A673 (cell line): Measurements from ENCODE around the gene ADAMTS19. TPM values are rescaled to one million over a fixed set of nuclear protein-coding genes. Genes with fewer than 3 reads are reported as not detected.
A peak's percentile ranks its signal among the peaks of the same experiment; 100 is the strongest.
"Not testable (repeated sequence)": the region's sequence is repeated elsewhere in the genome, so short reads cannot be mapped to it uniquely, and the experiment has no call there.

Source experiments
- BruUV-seq: library from RNA; stranded (reverse); fragments of 400-500 nt; replicated peaks from 2 replicates; lab custom pipeline; 2021; lab: Mats Ljungman, UMichigan
- CTCF ChIA-PET: fragments of 300-600 bp; sonication (Branson Sonifier 250); formaldehyde crosslinking; loops from one replicate; lab custom pipeline; 2022; ENCODE audit warnings: antibody characterized with exemption; lab: Charles Lee
- POLR2A ChIA-PET: fragments of 300-600 bp; sonication (Branson Sonifier 250); formaldehyde crosslinking; loops from one replicate; lab custom pipeline; 2022; ENCODE audit warnings: antibody characterized with exemption; ENCODE audit not compliant: low non-redundant PET; lab: Charles Lee
- DNase-seq: peaks from one replicate; pipeline ENCODE4 v3.0.0-alpha.2; 2015; ENCODE audit warnings: low spot score
- H3K27ac ChIP-seq: fragments of 200-600 bp; sonication (generic); 2 replicates; pipeline ENCODE4 v1.5.1; 2016; ENCODE audit warnings: mixed run types, low read depth, mild to moderate bottlenecking, mixed read lengths, antibody characterized with exemption, low read length; ENCODE audit not compliant: poor library complexity, severe bottlenecking
- H3K27me3 ChIP-seq: fragments of 200-600 bp; sonication (generic); replicated peaks from 2 replicates; pipeline ENCODE4 v1.6.1; 2017; ENCODE audit warnings: mixed run types, low read depth, mild to moderate bottlenecking, mixed read lengths, antibody characterized with exemption, low read length; ENCODE audit not compliant: insufficient read depth, poor library complexity
- H3K36me3 ChIP-seq: fragments of 200-600 bp; sonication (generic); 2 replicates; pipeline ENCODE4 v1.6.1; 2016; ENCODE audit warnings: mixed run types, mild to moderate bottlenecking, mixed read lengths, antibody characterized with exemption, low read length; ENCODE audit not compliant: insufficient read depth, poor library complexity, severe bottlenecking
- H3K4me1 ChIP-seq: fragments of 200-600 bp; sonication (generic); 2 replicates; pipeline ENCODE4 v1.6.1; 2017; ENCODE audit warnings: mixed run types, mild to moderate bottlenecking, mixed read lengths, antibody characterized with exemption, low read length; ENCODE audit not compliant: insufficient read depth, poor library complexity, severe bottlenecking
- H3K4me3 ChIP-seq: fragments of 200-600 bp; sonication (generic); 2 replicates; pipeline ENCODE4 v1.5.1; 2016; ENCODE audit warnings: low read depth, mixed run types, mild to moderate bottlenecking, mixed read lengths, low read length; ENCODE audit not compliant: poor library complexity, severe bottlenecking
- H3K9me3 ChIP-seq: fragments of 200-600 bp; sonication (generic); 2 replicates; pipeline ENCODE4 v1.6.1; 2016; ENCODE audit warnings: mixed run types, low read depth, mild to moderate bottlenecking, mixed read lengths, antibody characterized with exemption, low read length; ENCODE audit not compliant: poor library complexity, severe bottlenecking
- EZH2 ChIP-seq: fragments of 200-600 bp; sonication (generic); IDR thresholded peaks from 2 replicates; pipeline ENCODE4 v1.6.1; 2017; ENCODE audit warnings: borderline replicate concordance, low read depth, mild to moderate bottlenecking, mixed read lengths, antibody characterized with exemption, low read length; ENCODE audit not compliant: poor library complexity, severe bottlenecking
- intact Hi-C: fragments of 100-400 bp; cut with micrococcal nuclease; formaldehyde crosslinking; loops from one replicate; pipeline ENCODE4 v1.10.0; 2022; ENCODE audit not compliant: unreplicated experiment
- total RNA-seq: library from RNA; stranded (reverse); gene quantifications from 2 replicates; pipeline ENCODE4 v1.2.3, GENCODE V29; 2021
- TF ChIP-seq, protein P1 (sequence below): fragments of 300-800, 200-600 bp; sonication (generic); conservative IDR thresholded peaks from 2 replicates; pipeline ENCODE4 v1.5.1; 2017; ENCODE audit warnings: low read depth, mild to moderate bottlenecking, antibody characterized with exemption, low read length, moderate library complexity, mixed read lengths

ADAMTS19 gene
- total RNA-seq, 1 experiment from 2014 or later, result not detected

DNA sequence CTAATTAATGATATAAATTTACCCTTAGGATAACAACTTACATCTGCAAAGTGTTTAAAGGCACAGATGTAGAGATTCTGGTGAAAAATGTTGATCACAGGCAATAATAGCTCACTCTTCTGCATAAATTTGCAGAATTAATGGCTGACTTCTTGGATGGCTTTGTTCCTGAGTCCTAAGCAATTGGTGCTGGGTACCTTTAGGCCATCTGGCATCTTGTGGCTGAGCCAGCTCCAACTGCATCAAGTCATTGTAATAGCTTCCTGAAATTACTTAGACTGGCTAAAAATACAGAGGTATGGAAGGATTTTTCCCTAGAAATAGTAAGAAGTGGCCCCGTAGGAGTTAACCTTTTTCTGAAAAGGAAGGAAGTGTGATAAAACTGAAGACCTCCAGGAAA, 169.5 kb downstream of the ADAMTS19 start:
- Histone ChIP-seq H3K4me3 (no peak overlapping the region), H3K9me3 (no peaks in the 10 kb centered on the region), H3K36me3 (no peaks in the 10 kb centered on the region), H3K4me1 (no peaks in the 10 kb centered on the region), H3K27ac (no peak overlapping the region), H3K27me3 (no peaks in the 10 kb centered on the region)
- no TSS peak for BruUV-seq
- no peak for DNase-seq
- intact Hi-C loops, result no loop called here
- POLR2A ChIA-PET, result no interaction called here
- CTCF ChIA-PET, result no interaction called here
- no peak for TF ChIP-seq EZH2
- TF ChIP-seq, protein P1, sequence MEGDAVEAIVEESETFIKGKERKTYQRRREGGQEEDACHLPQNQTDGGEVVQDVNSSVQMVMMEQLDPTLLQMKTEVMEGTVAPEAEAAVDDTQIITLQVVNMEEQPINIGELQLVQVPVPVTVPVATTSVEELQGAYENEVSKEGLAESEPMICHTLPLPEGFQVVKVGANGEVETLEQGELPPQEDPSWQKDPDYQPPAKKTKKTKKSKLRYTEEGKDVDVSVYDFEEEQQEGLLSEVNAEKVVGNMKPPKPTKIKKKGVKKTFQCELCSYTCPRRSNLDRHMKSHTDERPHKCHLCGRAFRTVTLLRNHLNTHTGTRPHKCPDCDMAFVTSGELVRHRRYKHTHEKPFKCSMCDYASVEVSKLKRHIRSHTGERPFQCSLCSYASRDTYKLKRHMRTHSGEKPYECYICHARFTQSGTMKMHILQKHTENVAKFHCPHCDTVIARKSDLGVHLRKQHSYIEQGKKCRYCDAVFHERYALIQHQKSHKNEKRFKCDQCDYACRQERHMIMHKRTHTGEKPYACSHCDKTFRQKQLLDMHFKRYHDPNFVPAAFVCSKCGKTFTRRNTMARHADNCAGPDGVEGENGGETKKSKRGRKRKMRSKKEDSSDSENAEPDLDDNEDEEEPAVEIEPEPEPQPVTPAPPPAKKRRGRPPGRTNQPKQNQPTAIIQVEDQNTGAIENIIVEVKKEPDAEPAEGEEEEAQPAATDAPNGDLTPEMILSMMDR, result no peak

DNA sequence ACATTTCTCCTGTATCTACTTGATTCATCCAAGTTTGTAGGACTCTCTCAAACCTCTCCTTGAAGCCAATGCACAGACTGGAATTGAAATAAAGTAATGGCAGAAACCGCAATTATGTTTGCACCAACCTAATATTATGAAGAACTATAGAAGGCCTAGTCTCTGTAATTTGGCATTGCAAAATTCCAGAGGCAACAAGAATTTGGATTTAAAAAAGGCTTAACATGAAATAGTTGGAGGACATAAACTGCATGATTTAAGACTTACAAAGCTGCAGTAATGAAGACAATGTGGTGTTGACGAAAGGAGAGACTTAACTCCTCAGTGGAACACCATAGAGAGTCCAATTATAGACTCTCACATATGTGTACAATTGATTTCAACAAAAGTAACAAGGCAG, 170.0 kb downstream of the ADAMTS19 start:
- Histone ChIP-seq H3K4me3 (no peak overlapping the region), H3K9me3 (no peaks in the 10 kb centered on the region), H3K4me1 (no peaks in the 10 kb centered on the region), H3K27me3 (no peaks in the 10 kb centered on the region), H3K27ac (no peak overlapping the region), H3K36me3 (no peaks in the 10 kb centered on the region)
- intact Hi-C loops, result no loop called here
- ChIA-PET CTCF (no interaction called here), POLR2A (no interaction called here)
- no peak for TF ChIP-seq EZH2
- TF ChIP-seq, protein P1, result no peak
- no TSS peak for BruUV-seq
- no peak for DNase-seq

DNA sequence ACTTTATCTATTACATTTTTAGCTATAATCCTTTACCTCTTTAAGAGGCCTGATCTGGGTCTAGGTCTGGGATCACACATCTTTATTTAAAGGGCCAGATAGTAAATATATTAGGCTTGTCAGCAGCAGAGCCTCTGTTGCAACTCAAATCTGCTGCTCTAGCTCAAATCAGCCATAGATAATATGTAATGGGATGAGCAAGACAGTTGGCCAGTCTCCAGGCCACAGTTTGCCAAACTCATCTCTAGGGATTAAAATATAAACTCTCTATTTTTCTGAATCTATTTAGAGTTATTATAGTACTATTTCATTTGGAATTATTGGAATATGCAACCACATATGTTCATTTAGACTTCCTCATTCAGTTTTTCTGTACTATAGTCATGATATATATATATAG, 171.9 kb downstream of the ADAMTS19 start:
- peak; percentile 6 for DNase-seq
- H3K4me1 ChIP-seq, result no peaks in the 10 kb centered on the region
- H3K36me3 ChIP-seq, result no peaks in the 10 kb centered on the region
- no TSS peak for BruUV-seq
- intact Hi-C loops, result no loop called here
- ChIA-PET CTCF (no interaction called here), POLR2A (no interaction called here)
- no peaks in the 10 kb centered on the region for H3K27me3 ChIP-seq
- no peaks in the 10 kb centered on the region for H3K9me3 ChIP-seq
- no peak overlapping the region for H3K4me3 ChIP-seq
- no peak for TF ChIP-seq EZH2
- TF ChIP-seq, protein P1, result no peak
- H3K27ac ChIP-seq, result no peak overlapping the region

DNA sequence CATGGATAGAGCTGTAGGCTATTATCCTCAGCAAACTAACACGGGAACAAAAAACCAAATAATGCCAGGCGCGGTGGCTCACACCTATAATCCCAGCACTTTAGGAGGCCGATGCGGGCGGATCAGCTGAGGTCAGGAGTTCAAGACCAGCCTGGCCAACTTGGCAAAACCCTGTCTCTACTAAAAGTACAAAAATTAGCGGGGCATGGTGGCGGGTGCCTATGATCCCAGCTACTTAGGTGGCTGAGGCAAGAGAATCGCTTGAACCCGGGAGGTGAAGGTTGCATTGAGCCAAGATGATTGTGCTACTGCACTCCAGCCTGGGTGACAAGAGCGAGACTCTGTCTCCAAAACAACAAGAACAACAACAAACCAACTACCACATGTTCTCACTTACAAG, 177.4 kb downstream of the ADAMTS19 start:
- H3K36me3 ChIP-seq, CTCF ChIA-PET, H3K4me3 ChIP-seq, POLR2A ChIA-PET, H3K9me3 ChIP-seq, H3K27me3 ChIP-seq, H3K4me1 ChIP-seq, DNase-seq, BruUV-seq, H3K27ac ChIP-seq, intact Hi-C loops: not testable (repeated sequence)
